Inferior parietal cortex (tissue), 1 donor: ENCODE measurements around the gene MTG1.
"Not testable (repeated sequence)": the region's sequence is repeated elsewhere in the genome, so short reads cannot be mapped to it uniquely, and the experiment has no call there.

ENCODE experiments used
- DNase-seq: peaks from one replicate; pipeline ENCODE4 v3.0.0-alpha.2; 2016; ENCODE audit errors: extremely low spot score

The MTG1 gene

GRCh38 chr10:133465950-133466474, 72.1 kb downstream of the MTG1 start:
- no peak for DNase-seq

GRCh38 chr10:133466683-133467275, 72.8 kb downstream of the MTG1 start:
- no peak for DNase-seq

- no peak for DNase-seq
Measured at GRCh38 chr10:133467286-133467911, 73.4 kb downstream of the MTG1 start.

- DNase-seq = not testable (repeated sequence)
Measured at GRCh38 chr10:133469205-133469604, 75.2 kb downstream of the MTG1 start.

GRCh38 chr10:133471300-133472109, 77.5 kb downstream of the MTG1 start:
- no peak for DNase-seq
